ENCODE measurements around the gene TFF3. TPM values are rescaled to one million over a fixed set of nuclear protein-coding genes. Genes with fewer than 3 reads are reported as not detected.

Gene TFF3
- total and polyA plus RNA-seq, 2 experiments from 2014 or later: 84.4 to 589 TPM

DNA sequence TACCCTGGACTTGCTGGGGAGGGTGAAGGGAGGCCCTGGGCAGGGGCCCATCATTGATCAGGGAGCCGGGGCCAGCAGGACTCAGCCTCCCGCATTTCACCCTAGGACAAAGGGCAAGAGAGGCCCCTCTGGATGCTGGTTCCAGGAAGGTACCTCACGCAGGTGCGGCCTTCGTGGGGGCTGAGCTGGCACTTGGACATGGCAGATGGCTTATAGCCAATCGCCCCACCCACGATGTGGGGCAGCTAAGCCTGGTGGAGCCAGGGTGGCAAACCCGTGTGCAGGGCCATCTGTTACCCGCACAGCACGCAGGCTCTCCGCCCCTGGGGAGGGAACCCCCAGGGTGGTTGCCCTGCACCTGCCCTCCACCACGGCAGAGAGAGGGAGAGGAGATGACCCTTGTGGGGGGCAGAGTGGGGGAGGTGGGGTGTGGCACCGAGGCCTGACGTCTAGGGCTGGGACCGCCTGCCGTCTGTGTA is 2.5 kb downstream of the TFF3 start:
- H3K79me2 ChIP-seq: no peaks in the 10 kb centered on the region
- no peaks in the 10 kb centered on the region for H3K9me3 ChIP-seq (ENCODE audit: low read depth)
- peak overlapping the region; percentile 27 for H3K27ac ChIP-seq
- TF ChIP-seq EZH2 (IDR thresholded peaks at IDR 0.05; ENCODE audit: borderline replicate concordance) (no peak), EZH2phosphoT487 (IDR thresholded peaks at IDR 0.05; ENCODE audit: low read depth, severe bottlenecking, unreplicated experiment) (no peak)
- TF ChIP-seq, protein P1, sequence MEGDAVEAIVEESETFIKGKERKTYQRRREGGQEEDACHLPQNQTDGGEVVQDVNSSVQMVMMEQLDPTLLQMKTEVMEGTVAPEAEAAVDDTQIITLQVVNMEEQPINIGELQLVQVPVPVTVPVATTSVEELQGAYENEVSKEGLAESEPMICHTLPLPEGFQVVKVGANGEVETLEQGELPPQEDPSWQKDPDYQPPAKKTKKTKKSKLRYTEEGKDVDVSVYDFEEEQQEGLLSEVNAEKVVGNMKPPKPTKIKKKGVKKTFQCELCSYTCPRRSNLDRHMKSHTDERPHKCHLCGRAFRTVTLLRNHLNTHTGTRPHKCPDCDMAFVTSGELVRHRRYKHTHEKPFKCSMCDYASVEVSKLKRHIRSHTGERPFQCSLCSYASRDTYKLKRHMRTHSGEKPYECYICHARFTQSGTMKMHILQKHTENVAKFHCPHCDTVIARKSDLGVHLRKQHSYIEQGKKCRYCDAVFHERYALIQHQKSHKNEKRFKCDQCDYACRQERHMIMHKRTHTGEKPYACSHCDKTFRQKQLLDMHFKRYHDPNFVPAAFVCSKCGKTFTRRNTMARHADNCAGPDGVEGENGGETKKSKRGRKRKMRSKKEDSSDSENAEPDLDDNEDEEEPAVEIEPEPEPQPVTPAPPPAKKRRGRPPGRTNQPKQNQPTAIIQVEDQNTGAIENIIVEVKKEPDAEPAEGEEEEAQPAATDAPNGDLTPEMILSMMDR (IDR thresholded peaks at IDR 0.05; ENCODE audit: poor library complexity): no peak
- 93% methylated on average over 13 of the region's 16 CpGs for WGBS (ENCODE audit: low lambda C conversion rate, missing lambda C conversion rate)
- no peak overlapping the region for H2AFZ ChIP-seq
- H3K4me1 ChIP-seq (ENCODE audit: insufficient read depth): peaks cover 43% of the 10 kb centered on the region
- peak overlapping the region; percentile 14 for H3K4me2 ChIP-seq
- H3K27me3 ChIP-seq: no peaks in the 10 kb centered on the region
- DNase-seq (ENCODE audit: low spot score): no peak
- H3K36me3 ChIP-seq (replicated peaks; ENCODE audit: insufficient read depth, low read depth): no peaks in the 10 kb centered on the region
- no peak overlapping the region for H3K4me3 ChIP-seq
- H3K9me2 ChIP-seq (replicated peaks; ENCODE audit: insufficient read depth): no peaks in the 10 kb centered on the region
- no peaks in the 10 kb centered on the region for H4K20me1 ChIP-seq (ENCODE audit: insufficient read depth, poor library complexity, severe bottlenecking)

DNA sequence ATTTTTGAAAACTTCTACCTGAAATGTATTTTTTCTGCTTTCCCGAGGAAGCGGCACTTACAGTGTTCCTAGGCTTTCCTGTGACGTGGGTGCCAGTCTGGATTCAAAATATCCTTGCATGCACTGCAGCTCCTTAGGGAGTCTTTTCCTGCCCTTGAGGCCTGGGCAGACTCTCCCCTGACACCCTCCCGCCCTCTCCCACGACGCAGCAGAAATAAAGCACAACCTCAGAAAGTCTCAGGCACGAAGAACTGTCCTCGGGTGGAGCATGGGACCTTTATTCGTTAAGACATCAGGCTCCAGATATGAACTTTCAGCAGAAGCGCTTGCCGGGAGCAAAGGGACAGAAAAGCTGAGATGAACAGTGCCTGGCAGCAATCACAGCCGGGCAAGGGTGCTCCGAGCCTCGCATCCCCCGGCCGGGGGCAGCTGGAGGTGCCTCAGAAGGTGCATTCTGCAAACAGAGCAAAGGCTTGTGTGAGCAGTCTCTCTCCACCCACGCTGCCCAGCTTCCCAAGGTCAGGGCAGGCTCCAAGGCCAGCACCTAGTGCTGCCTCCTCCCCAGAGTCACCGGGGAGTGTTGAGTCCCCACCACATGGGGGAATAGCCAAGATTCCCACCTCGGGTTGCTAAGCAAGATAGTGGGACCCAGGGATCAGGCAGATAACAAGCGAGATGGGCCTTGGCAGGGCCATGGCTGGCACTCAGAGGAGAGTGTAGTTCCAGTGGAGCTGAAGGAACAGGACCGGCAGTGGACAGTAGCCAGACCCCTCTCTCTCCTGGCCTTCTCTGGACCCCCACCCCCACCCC is 3.2 kb downstream of the TFF3 start:
- H3K9me2 ChIP-seq (replicated peaks; ENCODE audit: insufficient read depth): no peaks in the 10 kb centered on the region
- H4K20me1 ChIP-seq (ENCODE audit: insufficient read depth, poor library complexity, severe bottlenecking): no peaks in the 10 kb centered on the region
- H3K36me3 ChIP-seq (replicated peaks; ENCODE audit: insufficient read depth, low read depth): no peaks in the 10 kb centered on the region
- 78% methylated on average over 21 of the region's 21 CpGs for WGBS (ENCODE audit: low lambda C conversion rate, missing lambda C conversion rate)
- H3K4me1 ChIP-seq (ENCODE audit: insufficient read depth): peaks cover 43% of the 10 kb centered on the region
- no peak overlapping the region for H3K4me3 ChIP-seq
- no peak for DNase-seq (ENCODE audit: low spot score)
- H3K27ac ChIP-seq: peak overlapping the region; percentile 27
- no peaks in the 10 kb centered on the region for H3K27me3 ChIP-seq
- no peaks in the 10 kb centered on the region for H3K79me2 ChIP-seq
- peak overlapping the region; percentile 14 for H3K4me2 ChIP-seq
- TF ChIP-seq EZH2phosphoT487 (IDR thresholded peaks at IDR 0.05; ENCODE audit: low read depth, severe bottlenecking, unreplicated experiment): no peak
- TF ChIP-seq, protein P1 (IDR thresholded peaks at IDR 0.05; ENCODE audit: poor library complexity): no peak
- no peak for TF ChIP-seq EZH2 (IDR thresholded peaks at IDR 0.05; ENCODE audit: borderline replicate concordance)
- H2AFZ ChIP-seq: no peak overlapping the region
- H3K9me3 ChIP-seq (ENCODE audit: low read depth): no peaks in the 10 kb centered on the region

DNA sequence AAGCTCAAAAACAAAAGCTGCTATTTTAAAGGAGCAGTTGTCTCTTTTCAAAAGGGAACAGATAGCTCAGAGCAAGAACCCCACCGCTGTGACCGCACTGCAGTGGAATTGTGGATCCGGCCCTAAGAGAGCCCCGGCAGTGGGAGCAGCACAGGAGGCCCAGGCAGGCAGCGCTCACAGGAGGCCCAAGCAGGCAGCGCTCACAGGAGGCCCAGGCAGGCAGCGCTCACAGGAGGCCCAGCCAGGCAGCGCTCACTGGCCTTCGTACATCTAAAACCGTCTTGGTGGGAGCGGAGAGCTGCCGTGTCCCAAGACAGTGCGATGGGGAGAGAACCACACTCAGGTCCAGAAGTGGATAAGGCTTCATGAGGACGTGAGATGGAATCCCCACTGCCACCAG is 4.0 kb downstream of the TFF3 start:
- Histone ChIP-seq H3K4me1 (ENCODE audit: insufficient read depth) (peaks cover 39% of the 10 kb centered on the region), H3K79me2 (no peaks in the 10 kb centered on the region), H3K4me3 (no peak overlapping the region), H3K27me3 (no peaks in the 10 kb centered on the region), H3K9me3 (ENCODE audit: low read depth) (no peaks in the 10 kb centered on the region), H3K4me2 (no peak overlapping the region), H3K9me2 (replicated peaks; ENCODE audit: insufficient read depth) (no peaks in the 10 kb centered on the region), H2AFZ (no peak overlapping the region), H3K27ac (no peak overlapping the region), H4K20me1 (ENCODE audit: insufficient read depth, poor library complexity, severe bottlenecking) (no peaks in the 10 kb centered on the region), H3K36me3 (replicated peaks; ENCODE audit: insufficient read depth, low read depth) (no peaks in the 10 kb centered on the region)
- TF ChIP-seq EZH2 (IDR thresholded peaks at IDR 0.05; ENCODE audit: borderline replicate concordance): no peak
- no peak for TF ChIP-seq EZH2phosphoT487 (IDR thresholded peaks at IDR 0.05; ENCODE audit: low read depth, severe bottlenecking, unreplicated experiment)
- TF ChIP-seq, protein P1 (IDR thresholded peaks at IDR 0.05; ENCODE audit: poor library complexity): no peak
- WGBS (ENCODE audit: low lambda C conversion rate, missing lambda C conversion rate): 97% methylated on average over 13 of the region's 14 CpGs
- no peak for DNase-seq (ENCODE audit: low spot score)
